BE2C (cell line): ENCODE measurements around the gene ACVR1B.

ENCODE experiments used
- DNase-seq: peaks from one replicate; pipeline ENCODE4 v3.0.0-alpha.2; 2020
- H3K27me3 ChIP-seq: fragments of 250-450 bp; sonication (Bioruptor Pico); 2 replicates; pipeline ENCODE4 v1.5.1; 2020; ENCODE audit warnings: mild to moderate bottlenecking
- H3K36me3 ChIP-seq: fragments of 250-450 bp; sonication (Bioruptor Pico); 2 replicates; pipeline ENCODE4 v1.5.1; 2020; ENCODE audit warnings: mild to moderate bottlenecking
- H3K4me1 ChIP-seq: fragments of 250-450 bp; sonication (Bioruptor Pico); 2 replicates; pipeline ENCODE4 v1.5.1; 2020
- H3K4me3 ChIP-seq: 2 replicates; pipeline ENCODE4 v1.5.1; 2011; ENCODE audit warnings: low read depth, low read length
- H3K9me3 ChIP-seq: fragments of 250-450 bp; sonication (Bioruptor Pico); 2 replicates; pipeline ENCODE4 v1.5.1; 2020
- TF ChIP-seq, protein P1 (sequence below): IDR thresholded peaks from 2 replicates; pipeline ENCODE4 v1.5.1; 2012; ENCODE audit warnings: mild to moderate bottlenecking, low read depth, low read length

ACVR1B gene

DNA sequence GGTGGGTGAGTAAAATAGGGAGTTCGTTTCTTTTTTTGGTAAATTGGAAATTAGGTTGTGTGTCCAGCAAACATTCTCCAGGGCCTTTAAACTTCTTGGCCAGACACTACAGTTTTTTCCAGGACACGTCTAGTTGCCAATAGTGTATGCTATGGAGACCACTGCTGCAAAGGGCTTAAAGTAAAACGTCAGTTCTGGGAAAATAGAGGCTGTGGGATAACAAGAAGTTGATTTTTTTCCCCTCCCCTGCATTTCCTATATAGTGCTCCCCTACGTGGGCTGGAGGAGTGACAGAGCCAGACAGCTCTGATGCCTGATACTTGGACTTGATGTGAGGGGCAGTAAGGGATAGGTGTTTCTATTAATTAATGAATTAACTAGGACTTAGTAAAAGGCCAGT is 2.4 kb downstream of the ACVR1B start:
- TF ChIP-seq, protein P1, sequence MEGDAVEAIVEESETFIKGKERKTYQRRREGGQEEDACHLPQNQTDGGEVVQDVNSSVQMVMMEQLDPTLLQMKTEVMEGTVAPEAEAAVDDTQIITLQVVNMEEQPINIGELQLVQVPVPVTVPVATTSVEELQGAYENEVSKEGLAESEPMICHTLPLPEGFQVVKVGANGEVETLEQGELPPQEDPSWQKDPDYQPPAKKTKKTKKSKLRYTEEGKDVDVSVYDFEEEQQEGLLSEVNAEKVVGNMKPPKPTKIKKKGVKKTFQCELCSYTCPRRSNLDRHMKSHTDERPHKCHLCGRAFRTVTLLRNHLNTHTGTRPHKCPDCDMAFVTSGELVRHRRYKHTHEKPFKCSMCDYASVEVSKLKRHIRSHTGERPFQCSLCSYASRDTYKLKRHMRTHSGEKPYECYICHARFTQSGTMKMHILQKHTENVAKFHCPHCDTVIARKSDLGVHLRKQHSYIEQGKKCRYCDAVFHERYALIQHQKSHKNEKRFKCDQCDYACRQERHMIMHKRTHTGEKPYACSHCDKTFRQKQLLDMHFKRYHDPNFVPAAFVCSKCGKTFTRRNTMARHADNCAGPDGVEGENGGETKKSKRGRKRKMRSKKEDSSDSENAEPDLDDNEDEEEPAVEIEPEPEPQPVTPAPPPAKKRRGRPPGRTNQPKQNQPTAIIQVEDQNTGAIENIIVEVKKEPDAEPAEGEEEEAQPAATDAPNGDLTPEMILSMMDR = no peak
- H3K27me3 ChIP-seq = no peaks in the 10 kb centered on the region
- peaks cover 24% of the 10 kb centered on the region for H3K36me3 ChIP-seq
- DNase-seq = no peak
- H3K4me3 ChIP-seq = peak overlapping the region; percentile 97
- H3K9me3 ChIP-seq = no peaks in the 10 kb centered on the region
- H3K4me1 ChIP-seq = peaks cover 23% of the 10 kb centered on the region

DNA sequence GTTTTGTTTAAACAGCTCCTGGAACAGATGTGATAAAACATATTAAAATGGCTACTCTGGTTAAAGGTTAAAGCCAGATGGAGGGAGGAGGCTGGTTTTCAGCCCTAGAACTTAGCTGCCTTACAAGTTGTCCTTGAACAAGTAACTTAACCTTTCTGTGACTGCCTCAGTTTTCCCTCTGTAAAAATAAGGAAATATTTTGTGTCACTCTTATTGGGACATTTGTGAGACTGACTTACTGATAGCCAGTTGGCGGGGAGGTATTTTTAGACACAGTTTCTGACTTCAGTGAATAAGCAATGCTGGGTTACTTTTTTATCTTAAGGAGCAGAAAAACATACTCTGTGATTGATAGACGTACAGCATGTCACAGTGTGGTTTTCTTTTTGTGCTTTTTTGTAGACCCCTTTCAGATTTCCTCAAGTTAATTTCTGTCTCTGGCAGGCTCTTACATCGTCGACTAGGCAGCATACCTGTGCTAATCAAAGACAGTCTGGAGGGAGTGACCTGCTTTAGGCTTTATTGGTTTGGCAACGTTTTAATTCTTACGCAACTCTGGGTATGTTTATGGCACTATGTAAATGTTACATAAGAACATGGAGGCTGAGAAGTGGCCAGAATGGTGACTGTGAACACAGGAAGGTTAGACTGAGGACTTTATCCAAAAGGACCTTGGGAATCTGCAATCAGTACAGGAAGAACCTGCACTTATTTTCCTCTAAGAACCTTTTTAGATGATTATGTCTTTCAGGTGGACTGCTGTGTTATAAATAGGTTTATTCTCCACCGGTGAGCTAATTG is 3.3 kb downstream of the ACVR1B start:
- TF ChIP-seq, protein P1 = no peak
- H3K27me3 ChIP-seq = no peaks in the 10 kb centered on the region
- DNase-seq = no peak
- H3K9me3 ChIP-seq = no peaks in the 10 kb centered on the region
- peaks cover 31% of the 10 kb centered on the region for H3K36me3 ChIP-seq
- H3K4me3 ChIP-seq = peak overlapping the region; percentile 97
- peaks cover 20% of the 10 kb centered on the region for H3K4me1 ChIP-seq

DNA sequence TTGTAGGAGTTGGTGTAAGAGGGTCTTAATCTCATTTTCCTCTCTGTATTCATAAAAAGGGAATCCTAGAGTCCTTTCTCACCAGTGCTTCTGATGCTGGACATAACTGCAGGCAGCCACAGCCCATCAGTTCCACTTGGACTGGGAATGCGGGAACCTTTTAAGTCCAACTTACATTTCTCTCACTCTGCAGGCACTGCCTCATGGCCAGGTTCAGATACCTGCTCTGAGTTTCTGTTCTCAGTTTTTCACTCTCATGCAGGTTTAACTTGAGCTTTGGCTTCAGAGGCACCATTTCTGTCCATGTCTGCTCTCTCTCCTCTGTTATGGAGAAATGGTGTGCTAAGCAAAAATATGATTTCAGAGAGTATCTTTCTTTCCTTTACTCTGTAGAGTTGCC is 4.2 kb downstream of the ACVR1B start:
- peaks cover 40% of the 10 kb centered on the region for H3K36me3 ChIP-seq
- H3K9me3 ChIP-seq = no peaks in the 10 kb centered on the region
- no peak for DNase-seq
- H3K4me1 ChIP-seq = peaks cover 13% of the 10 kb centered on the region; the same call in 1 of the 2 replicates
- TF ChIP-seq, protein P1 = no peak
- no peak overlapping the region for H3K4me3 ChIP-seq
- no peaks in the 10 kb centered on the region for H3K27me3 ChIP-seq

DNA sequence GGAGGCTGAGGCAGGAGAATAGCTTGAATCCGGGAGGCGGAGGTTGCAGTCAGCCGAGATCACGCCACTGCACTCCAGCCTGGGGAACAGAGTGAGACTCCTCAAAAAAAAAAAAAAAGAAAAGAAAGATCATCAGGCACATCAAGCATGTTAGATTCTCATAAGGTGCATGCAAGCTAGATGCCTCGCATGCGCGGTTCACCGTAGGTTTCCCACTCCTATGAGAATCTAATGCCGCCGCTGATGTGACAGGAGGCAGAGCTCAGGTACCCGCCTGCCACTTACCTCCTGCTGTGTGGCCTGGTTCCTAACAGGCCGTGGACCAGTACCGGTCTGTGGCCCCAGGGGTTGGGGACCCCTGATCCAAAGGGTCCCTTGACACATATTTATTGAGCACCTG is 7.0 kb downstream of the ACVR1B start:
- H3K4me1 ChIP-seq = peaks cover 13% of the 10 kb centered on the region; the same call in 1 of the 2 replicates
- no peak overlapping the region for H3K4me3 ChIP-seq
- peaks cover 44% of the 10 kb centered on the region for H3K36me3 ChIP-seq
- no peak for DNase-seq
- no peaks in the 10 kb centered on the region for H3K27me3 ChIP-seq
- TF ChIP-seq, protein P1 = no peak
- no peaks in the 10 kb centered on the region for H3K9me3 ChIP-seq

DNA sequence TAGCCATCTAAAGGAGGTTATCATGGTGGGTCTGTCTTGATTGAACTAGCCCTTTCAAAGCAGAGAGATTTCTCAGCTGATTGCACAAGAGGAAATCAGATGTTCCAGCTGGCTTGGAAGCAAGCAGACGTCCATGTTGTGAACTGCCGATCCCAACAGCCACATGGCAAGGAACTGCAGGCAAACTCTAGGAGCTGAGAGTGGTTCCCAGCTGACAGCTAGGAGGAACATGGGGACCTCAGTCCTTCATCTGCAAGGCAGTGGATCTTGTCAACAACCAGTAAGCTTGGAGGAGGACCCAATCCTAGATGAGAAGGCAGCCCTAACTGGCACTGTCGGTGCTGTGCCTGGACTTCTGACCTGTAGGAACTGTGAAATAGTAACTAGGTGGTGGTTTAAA is 7.7 kb downstream of the ACVR1B start:
- Histone ChIP-seq H3K9me3 (no peaks in the 10 kb centered on the region), H3K36me3 (peaks cover 50% of the 10 kb centered on the region), H3K4me1 (peaks cover 10% of the 10 kb centered on the region; the same call in 1 of the 2 replicates), H3K4me3 (no peak overlapping the region), H3K27me3 (no peaks in the 10 kb centered on the region)
- TF ChIP-seq, protein P1 = no peak
- DNase-seq = no peak

DNA sequence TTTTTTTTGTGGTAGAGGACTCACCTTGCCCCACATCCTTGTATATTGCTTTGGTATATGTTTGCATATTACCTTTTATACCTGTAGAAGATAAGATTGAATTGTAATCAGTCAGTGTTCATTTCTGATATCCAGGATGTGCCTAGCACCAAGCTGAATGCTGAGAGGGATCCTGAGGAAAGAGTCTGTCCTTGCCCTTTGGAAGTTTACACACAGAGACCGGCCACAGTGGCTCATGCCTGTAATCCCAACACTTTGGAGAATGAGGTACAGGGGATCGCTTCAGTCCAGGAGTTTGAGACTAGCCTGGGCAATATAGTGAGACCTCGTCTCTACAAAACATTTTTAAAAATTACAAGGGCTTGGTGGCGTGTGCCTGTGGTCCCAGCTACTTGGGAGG is 8.4 kb downstream of the ACVR1B start:
- TF ChIP-seq, protein P1 = no peak
- no peak for DNase-seq
- H3K4me1 ChIP-seq = peaks cover 3% of the 10 kb centered on the region; the same call in 1 of the 2 replicates
- peaks cover 52% of the 10 kb centered on the region for H3K36me3 ChIP-seq
- H3K4me3 ChIP-seq = no peak overlapping the region
- no peaks in the 10 kb centered on the region for H3K9me3 ChIP-seq
- no peaks in the 10 kb centered on the region for H3K27me3 ChIP-seq
